ENCODE results near the gene GATAD2A.

- TF ChIP-seq ZNF274 (IDR thresholded peaks at IDR 0.05; ENCODE audit: low read depth, low read length) (no peak), YY1 (IDR thresholded peaks at IDR 0.05; ENCODE audit: insufficient read depth, insufficient read length) (no peak), SUZ12 (IDR thresholded peaks at IDR 0.05; ENCODE audit: extremely low read depth, insufficient read depth, insufficient read length) (no peak)
These were observed 132.7 kb downstream of the GATAD2A start, which contains the start of gene CILP2 for GRCh38 chr19:19538061-19538784.

Data from NT2/D1 (cell line).